HL-60 (cell line): ENCODE data around the gene TMEM221.

Experiments used
- CTCF ChIP-seq: IDR thresholded peaks from one replicate; pipeline ENCODE4 v1.5.1; 2011; ENCODE audit warnings: low read length, control low read depth, inconsistent platforms; ENCODE audit not compliant: insufficient read depth
- GABPA ChIP-seq: IDR thresholded peaks from 2 replicates; pipeline ENCODE4 v1.6.1; 2012; ENCODE audit warnings: low read depth

- TF ChIP-seq CTCF (no peak), GABPA (no peak)
Measured at GRCh38 chr19:17470068-17470841, 21.8 kb upstream of the TMEM221 start, which contains the start of gene SLC27A1.
